GM23248 (cell line): ENCODE measurements around the gene MTA3.

ENCODE experiments used
- EZH2 ChIP-seq: fragments of 200-600 bp; sonication (generic); IDR thresholded peaks from 2 replicates; pipeline ENCODE4 v1.6.1; 2018; ENCODE audit warnings: antibody characterized with exemption, mild to moderate bottlenecking; ENCODE audit not compliant: insufficient read depth, poor library complexity, severe bottlenecking
- EZH2phosphoT487 ChIP-seq: fragments of 200-600 bp; sonication (generic); IDR thresholded peaks from 2 replicates; pipeline ENCODE4 v1.6.1; 2018; ENCODE audit warnings: antibody characterized with exemption, moderate library complexity, mild to moderate bottlenecking, low read depth; ENCODE audit not compliant: insufficient read depth

DNA sequence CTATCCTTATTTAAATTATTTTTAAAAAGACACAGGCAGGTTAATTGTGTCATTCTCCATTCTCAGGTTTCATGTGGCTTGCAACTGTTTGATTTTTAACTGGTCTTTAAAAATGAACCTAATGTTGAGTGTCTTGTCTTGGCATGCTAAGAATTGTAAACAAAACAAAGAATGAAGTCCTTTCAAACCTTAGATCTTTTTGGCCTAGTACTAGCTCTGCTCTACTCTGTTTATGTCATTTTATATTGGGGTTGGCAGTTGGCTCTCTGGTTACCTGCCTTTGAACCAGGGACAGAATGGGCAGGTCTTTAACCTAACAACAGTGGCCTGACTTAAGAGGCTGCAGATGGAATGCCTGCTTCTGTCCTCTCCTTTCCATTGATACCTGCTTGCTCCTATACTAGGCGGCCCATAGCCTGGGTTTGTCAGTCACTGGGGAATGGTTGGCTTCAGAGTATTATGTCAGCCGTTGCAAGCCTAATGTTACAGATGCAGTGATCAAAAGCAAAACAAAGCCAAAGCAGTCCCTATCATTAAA, 85.5 kb downstream of the MTA3 start:
- TF ChIP-seq EZH2 (no peak), EZH2phosphoT487 (no peak)
